CD14-positive monocyte (primary cell): Measurements from ENCODE around the gene KCNC3. TPM values are rescaled to one million over a fixed set of nuclear protein-coding genes. Genes with fewer than 3 reads are reported as not detected.

ENCODE experiments used
- DNase-seq, 3 donors: peaks; one replicate each; pipeline ENCODE4 v3.0.0-alpha.2; 2011 to 2022
- H2AFZ ChIP-seq: 2 replicates; pipeline ENCODE4 v1.6.0; 2012; ENCODE audit warnings: mild to moderate bottlenecking, low read depth, low read length, inconsistent platforms; ENCODE audit not compliant: insufficient read depth, poor library complexity, severe bottlenecking
- H3K27ac ChIP-seq, 2 donors: 1 replicate in 1 of 2; 2 replicates in 1 of 2; pipeline ENCODE4 v1.5.1; 2012 to 2013; ENCODE audit warnings: low read length in 2 of 2, control low read depth in 1 of 2, inconsistent platforms in 1 of 2, low read depth in 1 of 2, mild to moderate bottlenecking in 1 of 2
- H3K27me3 ChIP-seq, 2 donors: one replicate each; pipeline versions ENCODE4 v1.6.0 to v1.6.1; 2011 to 2013; ENCODE audit warnings: low read length in 2 of 2; ENCODE audit not compliant: control insufficient read depth in 2 of 2, insufficient read depth in 2 of 2
- H3K36me3 ChIP-seq, 2 donors: replicated peaks in 1 of 2; 1 replicate in 1 of 2; 2 replicates in 1 of 2; pipeline versions ENCODE4 v1.5.1 to v1.6.1; 2012 to 2013; ENCODE audit warnings: low read length in 2 of 2, control low read depth in 1 of 2, inconsistent platforms in 1 of 2, mild to moderate bottlenecking in 1 of 2; ENCODE audit not compliant: insufficient read depth in 2 of 2, control insufficient read depth in 1 of 2
- H3K4me1 ChIP-seq, 2 donors: 1 replicate in 1 of 2; 2 replicates in 1 of 2; pipeline versions ENCODE4 v1.5.1 to v1.6.1; 2012 to 2013; ENCODE audit warnings: low read length in 2 of 2, control low read depth in 1 of 2, inconsistent platforms in 1 of 2, mild to moderate bottlenecking in 1 of 2, moderate library complexity in 1 of 2; ENCODE audit not compliant: insufficient read depth in 2 of 2, control insufficient read depth in 1 of 2
- H3K4me2 ChIP-seq: replicated peaks from 2 replicates; pipeline ENCODE3; 2012; ENCODE audit warnings: low read length, moderate library complexity, mild to moderate bottlenecking; ENCODE audit not compliant: poor library complexity, severe bottlenecking; ENCODE audit errors: extremely low read depth
- H3K4me3 ChIP-seq, 3 experiments: fragments of 200-600 bp in 1 of 3; sonication (generic) in 1 of 3; replicated peaks in 1 of 3; 1 replicate in 2 of 3; 2 replicates in 1 of 3; pipeline ENCODE4 v1.5.1; 2011 to 2013; ENCODE audit warnings: low read length in 3 of 3, mild to moderate bottlenecking in 3 of 3, control low read depth in 2 of 3, low read depth in 2 of 3, inconsistent platforms in 1 of 3, moderate library complexity in 1 of 3
- H3K79me2 ChIP-seq: 2 replicates; pipeline ENCODE4 v1.6.0; 2012; ENCODE audit warnings: mild to moderate bottlenecking, control low read depth, inconsistent platforms, low read length, moderate library complexity; ENCODE audit not compliant: insufficient read depth
- H3K9ac ChIP-seq: 2 replicates; pipeline ENCODE4 v1.6.0; 2017; ENCODE audit warnings: low read length, mild to moderate bottlenecking; ENCODE audit not compliant: insufficient read depth, poor library complexity, severe bottlenecking
- H3K9me3 ChIP-seq, 2 donors: replicated peaks in 1 of 2; 1 replicate in 1 of 2; 2 replicates in 1 of 2; pipeline versions ENCODE4 v1.5.1 to v1.6.1; 2012 to 2013; ENCODE audit warnings: low read length in 2 of 2, control low read depth in 1 of 2; ENCODE audit not compliant: control insufficient read depth in 1 of 2, insufficient read depth in 1 of 2
- H4K20me1 ChIP-seq: 2 replicates; pipeline ENCODE4 v1.6.0; 2012; ENCODE audit warnings: mild to moderate bottlenecking, low read length, control low read depth, moderate library complexity; ENCODE audit not compliant: insufficient read depth
- H3K27ac Mint-ChIP-seq, 7 donors: one replicate each; pipeline ENCODE4 v1.8.0; 2020; ENCODE audit warnings: mild to moderate bottlenecking in 7 of 7, mixed read lengths in 7 of 7, moderate library complexity in 6 of 7, inconsistent platforms in 2 of 7
- H3K27me3 Mint-ChIP-seq, 3 donors: one replicate each; pipeline ENCODE4 v1.8.0; 2021 to 2022; ENCODE audit warnings: low read depth in 3 of 3, mild to moderate bottlenecking in 3 of 3, mixed read lengths in 3 of 3, moderate library complexity in 3 of 3, inconsistent platforms in 1 of 3
- H3K36me3 Mint-ChIP-seq, 2 donors: one replicate each; pipeline ENCODE4 v1.8.0; 2020; ENCODE audit warnings: mixed read lengths in 2 of 2, inconsistent platforms in 1 of 2, mild to moderate bottlenecking in 1 of 2
- H3K4me1 Mint-ChIP-seq: one replicate; pipeline ENCODE4 v1.8.0; 2020; ENCODE audit warnings: mild to moderate bottlenecking, mixed read lengths
- H3K4me3 Mint-ChIP-seq, 2 donors: one replicate each; pipeline ENCODE4 v1.8.0; 2020; ENCODE audit warnings: mild to moderate bottlenecking in 2 of 2, mixed read lengths in 2 of 2, moderate library complexity in 1 of 2
- H3K9me3 Mint-ChIP-seq, 7 donors: one replicate each; pipeline ENCODE4 v1.8.0; 2020 to 2022; ENCODE audit warnings: mixed read lengths in 7 of 7, mild to moderate bottlenecking in 6 of 7, moderate library complexity in 6 of 7, inconsistent platforms in 2 of 7
- CTCF ChIP-seq: fragments of 200-600 bp; IDR thresholded peaks from one replicate; pipeline ENCODE4 v1.8.0; 2022; ENCODE audit warnings: antibody characterized with exemption, mild to moderate bottlenecking
- WGBS: methylation state at CpG from one replicate; pipeline ENCODE4 v1.1.5; 2013; ENCODE audit warnings: missing lambda C conversion rate; ENCODE audit not compliant: insufficient coverage; 5-methylcytosine and 5-hydroxymethylcytosine counted together
- intact Hi-C, 2 donors: fragments of 100-400 bp; cut with micrococcal nuclease; formaldehyde crosslinking; loops; one replicate each; pipeline versions ENCODE4 v1.15.0 to v1.15.1; 2023
- polyA plus RNA-seq, 3 donors: library from polyadenylated mRNA; depleted of rRNA in 1 of 3; unstranded in 2 of 3; stranded (reverse) in 1 of 3; fragments of 300-500 nt in 2 of 3; fragments of >200 nt in 1 of 3; fragmentation: Illumina TruSeq in 2 of 3; gene quantifications; 1 replicate in 2 of 3; 2 replicates in 1 of 3; pipeline ENCODE4 v1.2.3, GENCODE V29; 2012 to 2021

KCNC3 gene
- polyA plus RNA-seq, 3 donors: 0.04 to 23.6 TPM; not detected in 1

- WGBS: 11% methylated on average over 9 of the region's 20 CpGs
- Mint-ChIP-seq H3K9me3 (peaks cover 0 to 32% (median 9%) of the 10 kb centered on the region in 7 donors), H3K4me3 (peak overlapping the region; percentile 9 to 83), H3K27me3 (peaks cover 66 to 86% (median 85%) of the 10 kb centered on the region in 3 donors), H3K36me3 (peaks cover 0 to 2% of the 10 kb centered on the region in 2 donors), H3K27ac (no peak overlapping the region), H3K4me1 (peaks cover 3% of the 10 kb centered on the region)
- no peak for TF ChIP-seq CTCF
- Histone ChIP-seq H3K27ac (no peak overlapping the region), H3K9ac (no peak overlapping the region), H3K4me1 (peaks cover 0 to 4% of the 10 kb centered on the region in 2 donors), H2AFZ (no peak overlapping the region), H3K79me2 (no peaks in the 10 kb centered on the region), H4K20me1 (no peaks in the 10 kb centered on the region), H3K36me3 (no peaks in the 10 kb centered on the region), H3K9me3 (peaks cover 0 to 24% of the 10 kb centered on the region in 2 donors), H3K4me2 (no peak overlapping the region), H3K27me3 (peaks cover 40 to 75% of the 10 kb centered on the region in 2 donors), H3K4me3 (no peak overlapping the region)
- intact Hi-C loops: no loop called here
- DNase-seq: no peak
These were observed 15.2 kb downstream of the KCNC3 start for GRCh38 chr19:50313812-50314536.

- TF ChIP-seq CTCF: no peak
- no peak overlapping the region for H3K27ac ChIP-seq
- 18% methylated on average over 18 of the region's 27 CpGs for WGBS
- H3K36me3 ChIP-seq: no peaks in the 10 kb centered on the region
- Mint-ChIP-seq H3K4me1 (peaks cover 3% of the 10 kb centered on the region), H3K4me3 (peak overlapping the region; percentile 9 to 83), H3K36me3 (peaks cover 0 to 2% of the 10 kb centered on the region in 2 donors), H3K9me3 (peaks cover 0 to 36% (median 9%) of the 10 kb centered on the region in 7 donors), H3K27ac (no peak overlapping the region), H3K27me3 (peaks cover 67 to 91% (median 87%) of the 10 kb centered on the region in 3 donors)
- no peak for DNase-seq
- no peak overlapping the region for H3K4me3 ChIP-seq
- no peaks in the 10 kb centered on the region for H3K79me2 ChIP-seq
- peaks cover 0 to 24% of the 10 kb centered on the region in 2 donors for H3K9me3 ChIP-seq
- intact Hi-C loops: no loop called here
- H3K27me3 ChIP-seq: peaks cover 40 to 75% of the 10 kb centered on the region in 2 donors
- no peak overlapping the region for H3K9ac ChIP-seq
- H4K20me1 ChIP-seq: no peaks in the 10 kb centered on the region
- no peak overlapping the region for H2AFZ ChIP-seq
- no peak overlapping the region for H3K4me2 ChIP-seq
- peaks cover 0 to 4% of the 10 kb centered on the region in 2 donors for H3K4me1 ChIP-seq
These were observed 16.0 kb downstream of the KCNC3 start for GRCh38 chr19:50312967-50313811.
